HG02610 (cell line): ENCODE measurements around the gene KRT15.

ENCODE experiments used
- ATAC-seq: cut with Tn5 transposase; IDR thresholded peaks from one replicate; pipeline ENCODE4 v1.9.1; 2021; ENCODE audit warnings: mild to moderate bottlenecking, moderate library complexity; ENCODE audit not compliant: unreplicated experiment

The KRT15 gene

DNA sequence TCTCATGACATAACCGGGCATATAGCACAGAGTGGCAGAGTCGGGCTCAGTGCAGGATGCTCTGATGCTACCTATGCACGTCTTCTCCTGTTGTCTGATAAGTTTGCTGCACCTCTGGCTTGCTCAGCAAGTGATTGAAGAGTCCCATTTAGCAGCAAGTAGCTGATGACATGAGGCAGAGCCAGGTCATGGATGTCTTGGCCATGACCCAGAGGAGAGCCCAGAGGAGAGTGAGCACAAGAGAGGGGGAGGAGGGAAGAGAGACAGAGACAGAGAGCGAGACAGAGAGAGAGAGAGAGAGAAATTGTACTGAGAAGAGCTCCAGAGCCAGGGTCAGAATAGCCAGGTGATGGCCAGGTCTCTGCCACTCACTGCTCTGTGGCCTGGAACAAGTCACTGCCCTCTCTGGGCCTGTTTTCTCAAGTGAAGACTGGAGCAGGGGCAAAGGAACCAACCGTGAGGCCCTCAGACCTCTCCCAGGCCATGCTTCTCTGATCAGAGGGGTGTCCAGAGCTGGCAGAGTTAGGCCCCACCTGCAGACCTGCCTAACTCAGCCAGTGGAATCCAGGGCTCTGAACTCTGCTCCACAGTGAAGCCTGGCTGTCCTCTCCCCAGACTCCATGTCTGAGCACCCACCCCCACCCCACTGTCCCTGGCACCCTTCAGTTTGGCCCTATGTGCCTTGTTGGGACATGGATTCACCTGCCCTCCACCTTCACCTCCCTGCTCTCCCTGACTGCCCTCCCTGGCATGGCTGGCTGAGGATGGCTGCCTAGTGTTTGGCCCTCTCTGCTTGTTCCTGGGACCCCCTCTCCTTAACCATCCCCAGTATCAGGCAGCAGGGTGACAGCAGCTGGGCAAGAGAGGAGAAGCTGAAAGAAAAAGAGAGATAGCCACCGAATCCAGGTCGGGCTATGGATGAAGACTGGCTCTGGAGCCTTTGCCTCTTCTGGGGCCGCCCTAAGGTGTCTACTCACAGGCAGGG lies 33.5 kb downstream of the KRT15 start:
- no peak for ATAC-seq

DNA sequence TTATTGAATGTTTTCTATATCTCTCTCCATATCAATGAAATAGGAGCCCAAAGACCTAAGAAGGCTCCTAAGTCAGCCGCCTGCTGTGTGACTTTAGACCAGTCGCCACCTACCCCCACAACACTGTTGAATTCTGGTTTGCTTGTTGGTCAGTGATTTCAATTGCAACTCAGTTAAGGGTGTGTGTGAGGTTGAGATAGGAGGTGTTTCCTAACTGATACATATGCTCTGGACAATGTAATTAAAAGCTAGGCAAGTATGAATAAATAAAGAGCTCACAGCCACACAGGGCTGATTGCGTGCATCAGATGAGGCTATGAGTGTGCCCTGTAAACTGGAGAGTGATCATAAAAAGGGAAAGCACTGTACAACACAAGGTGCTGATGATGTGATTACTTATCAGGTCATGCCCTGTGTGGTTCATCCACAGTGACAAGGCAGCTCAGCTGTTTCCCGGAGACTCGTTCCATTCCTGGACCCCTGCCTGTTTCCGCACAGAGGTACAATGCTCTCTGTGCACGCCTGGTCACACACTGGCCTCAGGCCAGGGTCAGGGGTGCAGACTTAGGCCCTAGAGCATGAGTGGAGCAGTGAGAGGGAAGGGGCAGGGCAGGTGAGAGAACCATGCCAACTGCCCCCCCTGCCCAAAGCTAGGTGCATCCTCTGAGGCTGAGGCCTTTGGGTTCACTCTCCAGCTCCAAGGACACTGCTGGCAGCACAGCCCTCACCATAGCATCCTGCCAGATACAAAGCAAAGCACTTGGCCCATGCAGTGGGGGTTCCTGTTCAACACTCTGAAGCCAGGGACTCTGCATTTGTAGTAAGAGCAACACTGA lies 34.5 kb downstream of the KRT15 start:
- ATAC-seq = no peak

DNA sequence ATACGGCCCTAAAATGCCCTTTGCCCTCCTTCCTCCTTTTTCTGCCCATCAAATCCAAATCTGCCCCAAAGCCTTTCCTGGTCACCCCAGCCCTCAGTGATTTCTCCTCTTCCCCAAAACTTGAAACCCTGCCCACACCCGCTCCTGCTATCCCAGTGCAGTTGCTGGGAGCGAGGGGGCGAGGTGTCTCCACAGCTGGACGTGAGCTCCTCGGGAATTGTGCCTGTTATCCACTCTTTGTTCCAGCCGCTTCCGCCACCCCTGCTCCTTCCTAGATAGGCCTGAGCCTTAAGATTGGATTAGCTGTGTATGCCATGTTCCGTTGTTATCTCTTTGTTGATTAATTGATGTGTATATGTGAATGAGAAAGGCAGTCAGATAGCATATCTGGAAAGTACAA lies 35.2 kb downstream of the KRT15 start:
- no peak for ATAC-seq

DNA sequence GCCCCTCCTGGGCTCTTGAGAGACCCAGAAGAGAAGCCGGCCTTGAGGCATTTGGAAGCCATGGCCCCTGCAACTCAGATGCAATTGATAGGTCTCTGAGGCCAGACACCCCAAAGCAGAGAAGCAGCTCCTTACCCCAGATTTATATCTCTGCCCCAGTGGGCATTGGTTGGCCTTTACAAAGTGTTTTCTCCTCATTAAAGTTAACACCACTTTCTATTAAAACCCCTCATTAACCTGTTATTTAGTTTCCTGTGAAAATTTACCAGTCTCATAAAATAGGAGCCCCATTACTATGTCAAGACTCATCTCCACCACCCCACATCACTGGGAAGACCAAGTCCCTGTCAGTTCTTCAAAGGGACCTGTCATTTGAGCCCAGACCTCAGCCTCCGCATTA lies 37.7 kb downstream of the KRT15 start, which contains the start of gene KRT35:
KRT35 (minus strand) TSS at position 116 of the 400 bp plus-strand sequence; CDS start at position 62, 54 bp downstream.
- ATAC-seq = no peak

DNA sequence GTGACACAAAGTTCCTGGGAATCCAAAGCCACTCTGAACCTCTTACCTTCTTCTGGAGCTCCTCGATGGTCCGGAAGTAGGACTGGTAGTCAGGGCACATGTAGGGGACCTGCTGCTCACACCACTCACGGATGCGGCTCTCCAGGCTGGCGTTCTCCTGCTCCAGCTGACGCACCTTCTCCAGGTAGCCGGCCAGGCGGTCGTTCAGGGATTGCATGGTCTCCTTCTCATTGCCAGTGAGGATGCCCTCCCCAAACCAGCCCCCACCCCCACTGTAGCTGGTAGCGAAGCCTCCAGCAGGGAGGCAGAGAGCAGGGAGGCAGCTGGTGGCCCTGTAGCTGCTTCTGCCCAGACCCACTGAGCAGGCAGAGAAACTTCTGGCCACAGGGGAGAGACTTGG lies 38.1 kb downstream of the KRT15 start:
- no peak for ATAC-seq

DNA sequence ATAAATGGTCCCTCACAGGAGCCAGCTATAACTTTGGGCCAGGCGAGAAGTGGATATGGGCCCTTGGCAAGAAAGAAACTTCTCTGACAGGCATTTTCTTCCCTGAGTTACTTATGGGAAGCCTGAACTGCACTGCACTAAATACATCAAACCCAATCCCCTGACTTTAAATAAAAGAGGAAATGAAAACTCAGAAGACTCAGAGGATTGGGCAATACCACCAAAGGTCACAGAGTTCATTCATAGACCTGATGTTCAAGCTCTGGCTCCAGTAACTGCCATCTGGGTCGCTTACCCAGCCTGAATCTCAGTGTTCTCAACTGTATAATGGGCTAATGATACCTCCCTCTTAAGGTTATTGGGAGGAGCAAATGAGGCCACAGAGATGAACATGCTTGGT lies 38.6 kb downstream of the KRT15 start:
- ATAC-seq = no peak

DNA sequence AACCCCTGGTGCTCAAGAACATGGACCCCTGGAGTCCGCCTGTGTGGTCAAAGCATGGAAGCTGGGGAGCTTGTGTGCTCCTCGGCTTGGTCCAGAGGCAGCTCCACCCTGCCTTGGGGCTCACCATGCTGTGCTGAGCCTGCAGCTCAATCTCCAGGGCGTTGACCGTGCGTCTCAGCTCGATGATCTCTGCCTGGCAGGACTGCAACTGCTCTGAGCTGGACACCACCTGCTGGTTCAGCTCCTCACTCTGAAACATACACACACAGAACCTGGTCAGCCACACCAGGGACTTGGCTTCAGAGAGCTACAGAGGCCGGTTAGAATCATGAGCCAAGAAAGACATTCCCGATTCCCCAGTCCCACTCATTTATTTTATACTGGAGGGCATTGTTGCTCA lies 40.5 kb downstream of the KRT15 start:
- ATAC-seq = no peak

DNA sequence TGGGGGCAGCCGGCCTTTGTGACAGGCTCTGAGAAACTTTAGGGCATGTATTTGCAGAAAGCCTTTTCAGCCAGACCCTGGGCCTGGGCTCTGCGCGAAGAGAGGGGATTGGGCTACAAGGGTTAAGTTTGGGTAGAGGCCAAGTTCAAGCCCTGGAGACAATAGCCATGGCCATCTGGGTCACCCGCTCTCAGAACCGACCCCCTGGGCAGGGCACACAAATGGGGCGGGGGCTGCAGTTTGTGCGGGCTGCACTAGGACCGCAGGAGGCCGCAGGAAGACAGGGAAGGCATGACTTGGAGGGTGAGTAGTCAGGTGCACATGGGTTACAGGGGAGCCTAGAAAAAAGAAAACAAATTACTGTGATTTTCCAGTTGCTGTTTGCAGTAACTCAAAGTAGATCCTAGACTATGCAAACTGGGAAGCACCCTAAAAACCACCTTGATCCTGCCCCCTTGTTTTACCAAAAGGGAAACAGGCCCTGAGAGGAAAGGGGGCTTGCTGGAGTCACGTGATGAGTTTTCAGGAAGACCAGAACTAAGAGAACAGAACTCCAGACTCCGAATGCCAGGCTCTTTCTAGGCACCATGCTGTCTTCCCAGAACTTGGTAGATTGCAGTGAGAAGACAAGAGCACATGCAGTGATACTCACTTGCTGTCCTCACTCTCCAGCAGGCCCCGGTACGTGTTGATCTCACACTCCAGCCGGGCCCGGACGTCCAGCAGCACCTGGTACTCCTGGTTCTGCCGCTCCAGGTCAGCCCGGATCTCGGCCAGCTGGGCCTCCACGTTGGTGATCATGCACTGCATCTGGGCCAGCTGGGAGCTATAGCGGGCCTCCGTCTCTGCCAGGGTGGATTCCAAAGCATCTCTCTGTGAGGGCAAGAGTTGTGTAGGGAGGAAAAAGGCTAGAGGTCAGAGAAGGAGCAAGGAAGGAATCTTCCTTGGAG lies 41.5 kb downstream of the KRT15 start:
- ATAC-seq = no peak

DNA sequence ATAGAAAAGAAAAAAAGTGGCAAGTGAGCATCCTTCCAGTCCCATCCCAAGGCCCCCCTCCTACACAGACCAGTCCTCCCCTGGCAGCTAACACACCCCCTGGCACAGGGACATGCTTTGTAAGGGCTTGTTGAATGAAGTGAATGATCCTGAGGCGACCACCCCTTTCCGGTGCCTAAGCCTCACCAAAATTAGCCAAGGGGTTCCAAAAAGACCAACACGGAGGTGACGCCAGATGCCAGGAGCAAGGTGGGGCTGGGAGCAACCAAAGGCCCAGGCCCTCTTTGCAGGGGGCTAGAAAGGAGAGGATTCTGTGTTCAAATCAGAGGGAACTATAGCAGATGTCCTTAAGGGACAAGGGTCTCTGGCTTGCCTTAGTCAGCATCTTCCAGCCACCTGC lies 43.3 kb downstream of the KRT15 start:
- ATAC-seq = no peak

DNA sequence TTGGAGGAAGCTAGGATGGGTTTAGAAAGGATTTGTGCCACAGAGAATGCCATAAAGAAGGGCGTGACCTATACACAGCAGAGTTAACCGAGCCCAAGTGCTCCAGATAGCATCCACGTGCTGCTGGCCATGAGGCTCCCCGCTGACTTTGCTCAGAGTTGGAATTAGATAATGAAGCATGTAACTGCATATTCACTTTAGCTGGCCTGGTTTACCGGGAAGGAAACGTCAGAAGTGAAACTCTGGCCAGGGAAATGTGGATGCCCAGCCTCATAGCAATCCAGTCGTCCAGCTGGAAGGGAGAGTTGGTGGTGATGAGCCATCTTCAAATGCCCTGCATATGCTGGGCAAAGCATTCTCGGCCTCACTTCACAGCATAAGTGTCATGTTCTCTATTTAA lies 43.8 kb downstream of the KRT15 start:
- no peak for ATAC-seq

DNA sequence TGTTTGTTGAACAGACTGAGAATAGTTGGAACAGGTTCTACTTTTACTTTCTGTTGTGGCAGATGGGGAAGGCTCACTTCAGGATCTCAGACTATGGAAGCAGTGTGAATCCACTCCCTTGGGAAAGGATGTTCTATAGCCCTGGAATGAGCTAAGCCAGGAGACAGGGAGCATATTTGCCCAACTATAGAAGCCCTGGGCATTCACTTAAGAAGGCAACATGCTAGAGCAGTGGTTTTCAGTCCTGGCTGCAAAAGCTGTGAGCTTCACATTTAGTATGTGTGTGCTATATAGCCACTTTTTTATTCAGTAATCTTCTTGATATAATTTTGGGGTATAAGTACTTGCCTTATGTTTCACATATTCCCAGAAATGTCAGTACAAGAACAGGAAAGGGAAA lies 50.3 kb downstream of the KRT15 start:
- ATAC-seq = no peak

DNA sequence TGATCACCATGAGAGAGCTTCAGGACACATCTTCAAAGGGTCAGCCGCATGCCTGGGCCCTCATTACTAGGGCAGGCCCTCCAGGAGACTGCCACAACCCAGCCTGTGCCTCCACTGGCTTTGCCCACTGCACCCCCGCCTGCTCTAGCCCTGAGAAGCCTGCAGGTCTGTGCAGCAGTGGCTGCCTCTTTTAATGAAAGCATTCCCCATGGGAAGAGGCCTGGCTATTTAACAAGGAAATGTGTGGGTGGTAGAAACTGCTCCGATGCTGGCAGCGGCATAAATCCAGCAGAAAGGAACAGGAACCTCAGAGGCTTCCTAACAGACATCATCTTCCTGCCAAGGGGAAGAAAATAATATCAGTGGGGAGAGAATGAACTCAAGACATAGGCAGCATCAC lies 51.1 kb downstream of the KRT15 start:
- no peak for ATAC-seq

DNA sequence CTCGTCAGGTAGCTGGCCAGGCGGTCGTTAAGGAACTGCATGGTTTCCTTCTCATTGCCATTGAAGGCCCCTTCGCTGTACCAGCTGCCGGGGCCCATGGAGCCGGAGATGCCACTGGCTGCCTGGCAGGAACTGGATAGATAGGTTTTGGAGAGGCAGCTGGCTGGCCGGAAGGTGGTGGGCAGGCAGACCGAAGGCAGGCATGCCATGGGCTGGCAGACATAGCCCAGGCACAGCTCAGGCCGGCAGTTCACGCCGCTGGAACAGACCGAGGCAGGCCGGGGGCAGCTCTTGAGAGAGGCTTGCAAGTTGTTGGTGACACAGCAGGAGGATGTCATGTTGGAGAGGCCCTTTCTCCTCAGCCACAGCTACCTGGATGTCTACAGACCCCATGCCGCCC lies 51.7 kb downstream of the KRT15 start, which contains the start of gene KRT32:
KRT32 (minus strand) TSS at position 399 of the 400 bp plus-strand sequence; CDS start at position 338, 61 bp downstream.
- ATAC-seq = no peak

DNA sequence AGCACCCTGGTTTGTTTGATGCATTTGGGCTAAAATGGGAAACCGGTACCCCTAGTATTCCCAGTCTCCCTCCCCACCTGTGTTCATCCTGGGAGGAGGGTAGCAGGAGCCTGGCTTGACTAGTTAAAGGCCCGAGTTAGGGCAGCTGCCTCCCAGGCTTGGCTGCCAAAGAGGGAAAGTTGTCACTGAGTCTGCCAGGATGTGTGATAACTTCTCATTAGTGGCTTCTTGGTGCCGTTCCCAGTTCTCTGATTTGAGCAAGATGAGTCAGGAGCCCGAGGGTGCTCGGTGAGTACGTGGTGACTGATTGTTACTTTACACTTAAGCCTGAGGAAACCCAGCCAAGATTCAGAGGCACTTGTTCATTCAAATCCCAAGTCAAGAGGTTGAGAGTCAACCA lies 54.0 kb downstream of the KRT15 start:
- ATAC-seq = no peak

DNA sequence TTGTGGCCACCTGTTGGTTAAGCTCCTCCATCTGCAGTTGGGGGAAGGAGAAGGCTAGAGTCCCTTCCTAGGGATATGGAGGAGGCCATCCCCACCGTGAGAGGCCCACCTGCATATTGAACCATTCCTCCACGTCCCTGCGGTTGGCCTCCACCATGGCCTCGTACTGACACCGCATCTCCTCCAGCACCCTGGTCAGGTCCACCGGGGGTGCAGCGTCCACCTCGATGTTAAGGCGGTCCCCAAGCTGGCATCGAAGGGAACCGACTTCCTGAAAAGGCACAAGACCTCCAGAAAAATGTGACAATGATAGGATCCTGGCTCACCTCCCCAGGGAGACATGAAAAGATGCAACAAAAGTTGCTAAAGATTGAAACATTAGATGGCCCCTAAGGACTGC lies 54.5 kb downstream of the KRT15 start:
- no peak for ATAC-seq

DNA sequence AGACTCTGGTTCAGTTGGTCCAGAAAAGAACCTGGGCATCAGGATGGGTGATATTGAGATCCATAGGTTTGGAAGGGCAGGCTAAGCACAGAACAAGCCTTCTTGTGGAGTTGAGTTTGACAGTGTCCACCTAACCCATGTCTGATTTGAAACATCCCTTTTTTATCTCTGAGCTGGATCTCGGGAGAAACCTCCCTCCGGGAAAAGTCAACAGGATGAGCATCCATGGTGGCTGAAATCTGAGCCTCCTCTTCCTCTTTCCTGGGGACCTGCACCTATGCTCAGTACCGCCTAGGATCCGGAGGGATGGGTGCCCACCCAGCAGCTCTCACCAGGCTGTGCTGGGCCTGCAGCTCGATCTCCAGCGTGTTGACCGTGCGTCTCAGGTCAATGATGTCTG lies 54.9 kb downstream of the KRT15 start:
- no peak for ATAC-seq
